Measurements from ENCODE around the gene NACAD.
A peak's percentile ranks its signal among the peaks of the same experiment; 100 is the strongest.

NACAD gene

GRCh38 chr7:45105588-45106188 lies 16.9 kb upstream of the NACAD start:
- no peak overlapping the region for H2BK15ac ChIP-seq (ENCODE audit: low read length)
- no peak overlapping the region for H3K18ac ChIP-seq (ENCODE audit: low read length)
- H2BK120ac ChIP-seq (ENCODE audit: low read depth, low read length): no peak overlapping the region
- H3K4me2 ChIP-seq (ENCODE audit: insufficient read depth, low read length, poor library complexity, severe bottlenecking): no peak overlapping the region
- H3K14ac ChIP-seq (ENCODE audit: low read length): no peak overlapping the region
- H4K91ac ChIP-seq (ENCODE audit: low read depth, low read length, poor library complexity): no peak overlapping the region
- H4K8ac ChIP-seq (ENCODE audit: low read depth, low read length): no peak overlapping the region
- peaks cover 75 to 91% of the 10 kb centered on the region in 2 donors for H3K36me3 ChIP-seq (replicated peaks in 1 of 2; ENCODE audit: control insufficient read depth in 2 of 2, insufficient read depth in 2 of 2, low read length in 2 of 2)
- H2AK5ac ChIP-seq (ENCODE audit: low read depth, low read length): no peak overlapping the region
- H2BK5ac ChIP-seq (ENCODE audit: low read length): no peak overlapping the region
- H3K27me3 ChIP-seq (ENCODE audit: control insufficient read depth in 3 of 3, insufficient read depth in 3 of 3, low read depth in 1 of 3, low read length in 3 of 3): peaks cover 0 to 3% (median 0%) of the 10 kb centered on the region in 3 experiments
- no peak overlapping the region for H3K27ac ChIP-seq (replicated peaks; ENCODE audit: low read length)
- H3K4me3 ChIP-seq (ENCODE audit: low read length in 2 of 2): peak overlapping the region in 1 of 2 donors; percentile 27
- H3K9me3 ChIP-seq (replicated peaks in 1 of 2; ENCODE audit: control insufficient read depth in 2 of 2, insufficient read depth in 1 of 2, low read depth in 1 of 2, low read length in 2 of 2): no peaks in the 10 kb centered on the region
- no peak overlapping the region for H3K4ac ChIP-seq (ENCODE audit: low read length)
- H3K9ac ChIP-seq (ENCODE audit: low read depth, low read length, poor library complexity): no peak overlapping the region
- DNase-seq (ENCODE audit: low spot score): no peak
- WGBS, 2 donors (ENCODE audit: extremely low coverage in 2 of 2, insufficient read length in 2 of 2, insufficient replicate concordance in 1 of 2): no CpG with 5 or more reads among the region's 8 CpGs
- no peak overlapping the region for H2AFZ ChIP-seq (ENCODE audit: low read length)
- peaks cover 5% of the 10 kb centered on the region for H3K79me1 ChIP-seq (ENCODE audit: low read depth, low read length)
- H2BK12ac ChIP-seq (ENCODE audit: low read length): no peak overlapping the region
- no peak overlapping the region for H3K23ac ChIP-seq (ENCODE audit: low read depth, low read length, poor library complexity)
- H3K4me1 ChIP-seq (ENCODE audit: control insufficient read depth in 2 of 2, insufficient read depth in 1 of 2, low read depth in 1 of 2, low read length in 2 of 2): peaks cover 0 to 2% of the 10 kb centered on the region in 2 donors

GRCh38 chr7:45104844-45105587 lies 16.2 kb upstream of the NACAD start:
- Histone ChIP-seq H2BK120ac (ENCODE audit: low read depth, low read length) (no peak overlapping the region), H3K36me3 (replicated peaks in 1 of 2; ENCODE audit: control insufficient read depth in 2 of 2, insufficient read depth in 2 of 2, low read length in 2 of 2) (peaks cover 81 to 97% of the 10 kb centered on the region in 2 donors), H3K23ac (ENCODE audit: low read depth, low read length, poor library complexity) (no peak overlapping the region), H4K91ac (ENCODE audit: low read depth, low read length, poor library complexity) (no peak overlapping the region), H3K9me3 (replicated peaks in 1 of 2; ENCODE audit: control insufficient read depth in 2 of 2, insufficient read depth in 1 of 2, low read depth in 1 of 2, low read length in 2 of 2) (no peaks in the 10 kb centered on the region), H3K79me1 (ENCODE audit: low read depth, low read length) (peaks cover 5% of the 10 kb centered on the region), H3K4ac (ENCODE audit: low read length) (no peak overlapping the region), H3K18ac (ENCODE audit: low read length) (no peak overlapping the region), H4K8ac (ENCODE audit: low read depth, low read length) (no peak overlapping the region), H3K14ac (ENCODE audit: low read length) (no peak overlapping the region), H3K4me2 (ENCODE audit: insufficient read depth, low read length, poor library complexity, severe bottlenecking) (no peak overlapping the region), H3K27ac (replicated peaks; ENCODE audit: low read length) (no peak overlapping the region), H2AK5ac (ENCODE audit: low read depth, low read length) (no peak overlapping the region), H3K4me1 (ENCODE audit: control insufficient read depth in 2 of 2, insufficient read depth in 1 of 2, low read depth in 1 of 2, low read length in 2 of 2) (no peaks in the 10 kb centered on the region), H2AFZ (ENCODE audit: low read length) (no peak overlapping the region), H2BK15ac (ENCODE audit: low read length) (no peak overlapping the region), H3K4me3 (ENCODE audit: low read length in 2 of 2) (peak overlapping the region in 1 of 2 donors; percentile 27), H3K27me3 (ENCODE audit: control insufficient read depth in 3 of 3, insufficient read depth in 3 of 3, low read depth in 1 of 3, low read length in 3 of 3) (peaks cover 0 to 3% (median 0%) of the 10 kb centered on the region in 3 experiments), H3K9ac (ENCODE audit: low read depth, low read length, poor library complexity) (no peak overlapping the region), H2BK5ac (ENCODE audit: low read length) (no peak overlapping the region), H2BK12ac (ENCODE audit: low read length) (no peak overlapping the region)
- DNase-seq (ENCODE audit: low spot score): no peak
- no CpG with 5 or more reads among the region's 12 CpGs for WGBS, 2 donors (ENCODE audit: extremely low coverage in 2 of 2, insufficient read length in 2 of 2, insufficient replicate concordance in 1 of 2)

GRCh38 chr7:45103958-45104843 lies 15.4 kb upstream of the NACAD start:
- peaks cover 89 to 100% of the 10 kb centered on the region in 2 donors for H3K36me3 ChIP-seq (replicated peaks in 1 of 2; ENCODE audit: control insufficient read depth in 2 of 2, insufficient read depth in 2 of 2, low read length in 2 of 2)
- H2BK15ac ChIP-seq (ENCODE audit: low read length): no peak overlapping the region
- no peak overlapping the region for H3K23ac ChIP-seq (ENCODE audit: low read depth, low read length, poor library complexity)
- H3K27me3 ChIP-seq (ENCODE audit: control insufficient read depth in 3 of 3, insufficient read depth in 3 of 3, low read depth in 1 of 3, low read length in 3 of 3): peaks cover 0 to 3% (median 0%) of the 10 kb centered on the region in 3 experiments
- peaks cover 5% of the 10 kb centered on the region for H3K79me1 ChIP-seq (ENCODE audit: low read depth, low read length)
- no peak overlapping the region for H3K9ac ChIP-seq (ENCODE audit: low read depth, low read length, poor library complexity)
- H3K14ac ChIP-seq (ENCODE audit: low read length): no peak overlapping the region
- H2BK12ac ChIP-seq (ENCODE audit: low read length): no peak overlapping the region
- H3K4ac ChIP-seq (ENCODE audit: low read length): no peak overlapping the region
- no peak overlapping the region for H3K4me3 ChIP-seq (ENCODE audit: low read length in 2 of 2)
- H2AFZ ChIP-seq (ENCODE audit: low read length): no peak overlapping the region
- no CpG with 5 or more reads among the region's 17 CpGs for WGBS, 2 donors (ENCODE audit: extremely low coverage in 2 of 2, insufficient read length in 2 of 2, insufficient replicate concordance in 1 of 2)
- H3K4me2 ChIP-seq (ENCODE audit: insufficient read depth, low read length, poor library complexity, severe bottlenecking): no peak overlapping the region
- no peak overlapping the region for H3K18ac ChIP-seq (ENCODE audit: low read length)
- no peaks in the 10 kb centered on the region for H3K4me1 ChIP-seq (ENCODE audit: control insufficient read depth in 2 of 2, insufficient read depth in 1 of 2, low read depth in 1 of 2, low read length in 2 of 2)
- DNase-seq (ENCODE audit: low spot score): no peak
- H3K9me3 ChIP-seq (replicated peaks in 1 of 2; ENCODE audit: control insufficient read depth in 2 of 2, insufficient read depth in 1 of 2, low read depth in 1 of 2, low read length in 2 of 2): no peaks in the 10 kb centered on the region
- H4K8ac ChIP-seq (ENCODE audit: low read depth, low read length): no peak overlapping the region
- no peak overlapping the region for H2AK5ac ChIP-seq (ENCODE audit: low read depth, low read length)
- H2BK5ac ChIP-seq (ENCODE audit: low read length): no peak overlapping the region
- H2BK120ac ChIP-seq (ENCODE audit: low read depth, low read length): no peak overlapping the region
- H4K91ac ChIP-seq (ENCODE audit: low read depth, low read length, poor library complexity): no peak overlapping the region
- no peak overlapping the region for H3K27ac ChIP-seq (replicated peaks; ENCODE audit: low read length)

All from neuronal stem cell (in vitro differentiated cells).